GM06990 (cell line): ENCODE measurements around the gene P2RY13.
A peak's percentile ranks its signal among the peaks of the same experiment; 100 is the strongest.

ENCODE experiments used
- DNase-seq: peaks from one replicate; pipeline ENCODE4 v3.0.0-alpha.2; 2011; ENCODE audit not compliant: insufficient read length; ENCODE audit errors: extremely low read depth
- H3K27me3 ChIP-seq: replicated peaks from 2 replicates; pipeline ENCODE4 v1.6.0; 2011; ENCODE audit warnings: low read length; ENCODE audit not compliant: control insufficient read depth, insufficient read depth
- H3K36me3 ChIP-seq: 2 replicates; pipeline ENCODE4 v1.5.1; 2011; ENCODE audit warnings: low read length; ENCODE audit not compliant: control insufficient read depth, insufficient read depth
- H3K4me3 ChIP-seq: replicated peaks from 2 replicates; pipeline ENCODE4 v1.5.1; 2011; ENCODE audit warnings: low read depth, mild to moderate bottlenecking, control low read depth, low read length
- CTCF ChIP-seq: IDR thresholded peaks from 2 replicates; pipeline ENCODE4 v1.5.1; 2011; ENCODE audit warnings: low read length, control low read depth, mild to moderate bottlenecking, inconsistent platforms; ENCODE audit not compliant: insufficient read depth, poor library complexity, severe bottlenecking

P2RY13 gene

GRCh38 chr3:151293127-151293526, 36.2 kb downstream of the P2RY13 start:
- H3K27me3 ChIP-seq = no peaks in the 10 kb centered on the region; the same call in 1 of the 2 replicates
- no peak for TF ChIP-seq CTCF
- DNase-seq = no peak
- H3K36me3 ChIP-seq = no peaks in the 10 kb centered on the region
- H3K4me3 ChIP-seq = no peak overlapping the region

- DNase-seq = no peak
- H3K4me3 ChIP-seq = no peak overlapping the region
- no peaks in the 10 kb centered on the region for H3K36me3 ChIP-seq
- peak; percentile 15 for TF ChIP-seq CTCF
- H3K27me3 ChIP-seq = no peaks in the 10 kb centered on the region; the same call in 1 of the 2 replicates
These were observed 38.7 kb downstream of the P2RY13 start for GRCh38 chr3:151290673-151291072.

DNA sequence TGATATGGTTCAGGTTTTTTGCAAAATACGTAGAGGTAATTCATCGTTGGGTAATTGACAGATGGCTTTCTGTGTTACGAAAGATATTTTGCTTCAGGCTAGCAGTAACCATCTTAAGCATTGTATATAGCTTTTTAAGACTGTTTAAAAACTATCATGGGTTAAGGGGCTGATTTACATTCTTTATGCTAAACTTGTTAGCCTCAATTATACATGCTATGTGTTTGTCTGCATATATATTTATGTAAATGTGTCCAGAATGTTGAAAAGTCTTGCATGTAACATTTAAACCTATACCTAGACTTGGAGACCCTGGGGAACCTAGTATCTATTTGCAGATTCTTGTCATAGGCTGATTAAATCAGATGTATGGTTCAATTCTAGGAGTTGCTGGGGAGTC, 39.9 kb downstream of the P2RY13 start:
- Histone ChIP-seq H3K4me3 (no peak overlapping the region), H3K36me3 (no peaks in the 10 kb centered on the region), H3K27me3 (no peaks in the 10 kb centered on the region; the same call in 1 of the 2 replicates)
- no peak for DNase-seq
- TF ChIP-seq CTCF = no peak

- no peaks in the 10 kb centered on the region; the same call in 1 of the 2 replicates for H3K27me3 ChIP-seq
- no peak overlapping the region for H3K4me3 ChIP-seq
- no peak for TF ChIP-seq CTCF
- DNase-seq = no peak
- no peaks in the 10 kb centered on the region for H3K36me3 ChIP-seq
These were observed 43.4 kb downstream of the P2RY13 start for GRCh38 chr3:151285940-151286339.

DNA sequence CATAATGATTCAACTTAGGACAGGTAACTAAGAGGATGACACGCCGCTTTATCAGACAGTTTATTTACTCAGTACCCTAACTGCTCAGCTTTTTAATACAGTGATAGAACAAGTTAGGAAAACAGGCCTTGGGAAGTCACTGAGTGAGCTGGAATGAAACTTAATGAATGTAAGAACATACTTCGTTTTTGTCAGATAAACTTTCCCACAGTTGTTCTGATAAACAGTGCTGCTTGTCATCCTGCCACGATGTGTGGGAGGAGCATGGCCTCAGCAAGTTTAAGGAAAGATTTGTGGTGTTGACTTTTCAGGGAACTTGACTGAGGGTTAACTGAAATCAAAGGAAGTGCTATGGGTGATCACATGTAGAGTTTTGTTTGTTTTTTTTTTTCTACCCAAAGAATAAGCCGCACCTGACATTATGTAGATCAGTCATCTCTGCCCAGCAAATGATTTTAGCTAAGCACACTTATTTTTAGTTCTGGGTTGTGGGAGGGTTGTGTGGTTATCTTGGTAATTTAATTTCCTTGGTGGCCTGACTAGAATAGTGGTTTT, 45.4 kb downstream of the P2RY13 start:
- no peaks in the 10 kb centered on the region; the same call in 1 of the 2 replicates for H3K27me3 ChIP-seq
- H3K36me3 ChIP-seq = no peaks in the 10 kb centered on the region
- H3K4me3 ChIP-seq = no peak overlapping the region
- no peak for DNase-seq
- no peak for TF ChIP-seq CTCF

DNA sequence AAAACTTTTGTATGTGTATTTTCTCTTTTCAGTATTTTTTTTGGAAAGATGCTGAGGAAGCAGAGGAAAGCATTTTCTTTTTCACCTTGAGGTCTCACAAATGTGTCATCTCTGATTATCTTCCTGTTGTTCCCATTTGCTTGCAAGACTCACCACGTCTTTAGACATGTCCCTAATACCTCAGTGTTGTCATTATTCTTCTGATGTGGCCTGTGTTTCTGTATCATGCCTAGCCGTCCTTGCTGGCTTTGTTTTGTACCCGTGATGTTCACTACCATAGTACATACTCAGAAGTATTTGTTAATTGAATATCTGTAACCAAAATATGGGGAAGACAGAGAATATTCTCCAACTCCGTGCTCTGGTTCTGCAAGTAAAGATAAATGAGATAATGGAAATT, 46.0 kb downstream of the P2RY13 start:
- no peaks in the 10 kb centered on the region; the same call in 1 of the 2 replicates for H3K27me3 ChIP-seq
- no peak for TF ChIP-seq CTCF
- DNase-seq = no peak
- no peak overlapping the region for H3K4me3 ChIP-seq
- H3K36me3 ChIP-seq = no peaks in the 10 kb centered on the region
